Choroid plexus epithelial cell (primary cell): ENCODE results near the gene MAG.
A peak's percentile ranks its signal among the peaks of the same experiment; 100 is the strongest.

Source experiments
- DNase-seq: peaks from one replicate; pipeline ENCODE4 v3.0.0-alpha.2; 2010; ENCODE audit warnings: low read depth
- H3K4me3 ChIP-seq: 2 replicates; pipeline ENCODE4 v1.5.1; 2011; ENCODE audit warnings: low read depth, mild to moderate bottlenecking, control low read depth, low read length, moderate library complexity
- CTCF ChIP-seq: conservative IDR thresholded peaks from 2 replicates; pipeline ENCODE4 v1.5.1; 2011; ENCODE audit warnings: low read depth, mild to moderate bottlenecking, control low read depth, inconsistent platforms, low read length, moderate library complexity

The MAG gene

GRCh38 chr19:35314858-35315470 is 23.0 kb downstream of the MAG start:
- no peak overlapping the region for H3K4me3 ChIP-seq
- DNase-seq: no peak
- no peak for TF ChIP-seq CTCF

- no peak for DNase-seq
- H3K4me3 ChIP-seq: no peak overlapping the region
- TF ChIP-seq CTCF: no peak
Measured at GRCh38 chr19:35315883-35316282, 23.9 kb downstream of the MAG start.

GRCh38 chr19:35316560-35316959 is 24.6 kb downstream of the MAG start:
- no peak for TF ChIP-seq CTCF
- no peak overlapping the region for H3K4me3 ChIP-seq
- no peak for DNase-seq

GRCh38 chr19:35317464-35318043 is 25.6 kb downstream of the MAG start:
- no peak for TF ChIP-seq CTCF
- no peak for DNase-seq
- no peak overlapping the region for H3K4me3 ChIP-seq

GRCh38 chr19:35318679-35319448 is 26.9 kb downstream of the MAG start:
- TF ChIP-seq CTCF: no peak
- H3K4me3 ChIP-seq: no peak overlapping the region
- DNase-seq: peak; percentile 52

GRCh38 chr19:35320065-35320713 is 28.2 kb downstream of the MAG start:
- no peak for TF ChIP-seq CTCF

More at GRCh38 chr19:35320065-35320713, 28.2 kb downstream of the MAG start:
- no peak for DNase-seq
- no peak overlapping the region for H3K4me3 ChIP-seq
